Stimulated activated memory B cell treated with anti-CD40 and anti-IgM and Interleukin-4, amounts not matched to agents 10 μg/mL and 1 μg/mL and 100 μg/mL, for 72 hours (primary cell): Measurements from ENCODE around the gene INTS1.
A peak's percentile ranks its signal among the peaks of the same experiment; 100 is the strongest.
"Not testable (repeated sequence)": the region's sequence is repeated elsewhere in the genome, so short reads cannot be mapped to it uniquely, and the experiment has no call there.

Source experiments
- ATAC-seq: fragments of 150-1000 bp; cut with Tn5 transposase; 2 replicates; pipeline ENCODE4 v1.10.0; 2021
- H3K27ac Mint-ChIP-seq: one replicate; pipeline ENCODE4 v1.8.0; 2022; ENCODE audit warnings: mild to moderate bottlenecking, mixed read lengths
- H3K27me3 Mint-ChIP-seq: one replicate; pipeline ENCODE4 v1.8.0; 2022; ENCODE audit warnings: mixed read lengths
- H3K36me3 Mint-ChIP-seq: one replicate; pipeline ENCODE4 v1.8.0; 2022; ENCODE audit warnings: mixed read lengths
- H3K4me1 Mint-ChIP-seq: one replicate; pipeline ENCODE4 v1.8.0; 2022; ENCODE audit warnings: mixed read lengths
- H3K4me3 Mint-ChIP-seq: one replicate; pipeline ENCODE4 v1.8.0; 2022; ENCODE audit warnings: mild to moderate bottlenecking, moderate library complexity, mixed read lengths
- H3K9me3 Mint-ChIP-seq: one replicate; pipeline ENCODE4 v1.8.0; 2022; ENCODE audit warnings: mixed read lengths

The INTS1 gene

GRCh38 chr7:1525409-1525808, 21.2 kb upstream of the INTS1 start:
- ATAC-seq, result no peak
- no peak overlapping the region for H3K27ac Mint-ChIP-seq
- H3K9me3 Mint-ChIP-seq, result no peaks in the 10 kb centered on the region

GRCh38 chr7:1523844-1524243, 19.7 kb upstream of the INTS1 start:
- Mint-ChIP-seq H3K4me1 (peaks cover 9% of the 10 kb centered on the region), H3K9me3 (peaks cover 7% of the 10 kb centered on the region), H3K27me3 (peaks cover 55% of the 10 kb centered on the region), H3K4me3 (no peak overlapping the region), H3K27ac (no peak overlapping the region), H3K36me3 (peaks cover 6% of the 10 kb centered on the region)
- peak; percentile 27 for ATAC-seq

More at GRCh38 chr7:1525409-1525808, 21.2 kb upstream of the INTS1 start:
- peaks cover 49% of the 10 kb centered on the region for H3K27me3 Mint-ChIP-seq
- peaks cover 9% of the 10 kb centered on the region for H3K4me1 Mint-ChIP-seq
- no peaks in the 10 kb centered on the region for H3K36me3 Mint-ChIP-seq
- no peak overlapping the region for H3K4me3 Mint-ChIP-seq

GRCh38 chr7:1523208-1523607, 19.0 kb upstream of the INTS1 start:
- peaks cover 9% of the 10 kb centered on the region for H3K4me1 Mint-ChIP-seq
- H3K27ac Mint-ChIP-seq, result no peak overlapping the region
- peaks cover 57% of the 10 kb centered on the region for H3K27me3 Mint-ChIP-seq
- peaks cover 6% of the 10 kb centered on the region for H3K36me3 Mint-ChIP-seq
- H3K9me3 Mint-ChIP-seq, result peaks cover 7% of the 10 kb centered on the region
- no peak overlapping the region for H3K4me3 Mint-ChIP-seq
- peak; percentile 39 for ATAC-seq

- Mint-ChIP-seq H3K36me3 (peaks cover 6% of the 10 kb centered on the region), H3K4me1 (peaks cover 9% of the 10 kb centered on the region), H3K27me3 (peaks cover 51% of the 10 kb centered on the region), H3K27ac (no peak overlapping the region), H3K9me3 (peaks cover 7% of the 10 kb centered on the region), H3K4me3 (no peak overlapping the region)
- no peak for ATAC-seq
Measured at GRCh38 chr7:1521456-1521855, 17.3 kb upstream of the INTS1 start.

GRCh38 chr7:1520539-1521234, 16.5 kb upstream of the INTS1 start:
- no peak overlapping the region for H3K4me3 Mint-ChIP-seq
- peaks cover 6% of the 10 kb centered on the region for H3K36me3 Mint-ChIP-seq
- no peak for ATAC-seq
- peaks cover 9% of the 10 kb centered on the region for H3K4me1 Mint-ChIP-seq
- no peak overlapping the region for H3K27ac Mint-ChIP-seq
- peaks cover 43% of the 10 kb centered on the region for H3K27me3 Mint-ChIP-seq
- peaks cover 7% of the 10 kb centered on the region for H3K9me3 Mint-ChIP-seq

- H3K27me3 Mint-ChIP-seq, result peaks cover 38% of the 10 kb centered on the region
- not testable (repeated sequence) for H3K4me3 Mint-ChIP-seq, H3K36me3 Mint-ChIP-seq, ATAC-seq, H3K27ac Mint-ChIP-seq, H3K9me3 Mint-ChIP-seq, H3K4me1 Mint-ChIP-seq
Measured at GRCh38 chr7:1519322-1519922, 15.2 kb upstream of the INTS1 start.

- Mint-ChIP-seq H3K27me3 (peaks cover 17% of the 10 kb centered on the region), H3K27ac (no peak overlapping the region), H3K4me3 (no peak overlapping the region), H3K36me3 (peaks cover 6% of the 10 kb centered on the region), H3K4me1 (peaks cover 28% of the 10 kb centered on the region), H3K9me3 (peaks cover 7% of the 10 kb centered on the region)
- no peak for ATAC-seq
Measured at GRCh38 chr7:1516586-1517251, 12.5 kb upstream of the INTS1 start.

GRCh38 chr7:1515509-1515967, 11.3 kb upstream of the INTS1 start:
- H3K27ac Mint-ChIP-seq, ATAC-seq, H3K27me3 Mint-ChIP-seq, H3K4me3 Mint-ChIP-seq, H3K9me3 Mint-ChIP-seq, H3K36me3 Mint-ChIP-seq: not testable (repeated sequence)
- H3K4me1 Mint-ChIP-seq, result peaks cover 32% of the 10 kb centered on the region

- ATAC-seq, result no peak
Measured at GRCh38 chr7:1514995-1515401, 10.8 kb upstream of the INTS1 start.

GRCh38 chr7:1514407-1514806, 10.2 kb upstream of the INTS1 start:
- Mint-ChIP-seq H3K36me3 (peaks cover 6% of the 10 kb centered on the region), H3K27me3 (peaks cover 8% of the 10 kb centered on the region), H3K4me1 (peaks cover 35% of the 10 kb centered on the region), H3K4me3 (no peak overlapping the region), H3K27ac (no peak overlapping the region), H3K9me3 (peaks cover 6% of the 10 kb centered on the region)
- ATAC-seq, result no peak

More at GRCh38 chr7:1514995-1515401, 10.8 kb upstream of the INTS1 start:
- no peak overlapping the region for H3K27ac Mint-ChIP-seq
- H3K9me3 Mint-ChIP-seq, result peaks cover 7% of the 10 kb centered on the region
- peaks cover 6% of the 10 kb centered on the region for H3K36me3 Mint-ChIP-seq
- H3K4me1 Mint-ChIP-seq, result peaks cover 35% of the 10 kb centered on the region
- H3K4me3 Mint-ChIP-seq, result no peak overlapping the region
- H3K27me3 Mint-ChIP-seq, result peaks cover 8% of the 10 kb centered on the region

- H3K27me3 Mint-ChIP-seq, result peaks cover under 1% of the 10 kb centered on the region
- peaks cover 35% of the 10 kb centered on the region for H3K4me1 Mint-ChIP-seq
- H3K4me3 Mint-ChIP-seq, result peak overlapping the region; percentile 56
- no peaks in the 10 kb centered on the region for H3K9me3 Mint-ChIP-seq
- no peak for ATAC-seq
- H3K36me3 Mint-ChIP-seq, result no peaks in the 10 kb centered on the region
- H3K27ac Mint-ChIP-seq, result peak overlapping the region; percentile 81
Measured at GRCh38 chr7:1513657-1514095, 9.5 kb upstream of the INTS1 start.

GRCh38 chr7:1512781-1513656, 8.8 kb upstream of the INTS1 start:
- no peaks in the 10 kb centered on the region for H3K36me3 Mint-ChIP-seq
- no peaks in the 10 kb centered on the region for H3K27me3 Mint-ChIP-seq
- peak overlapping the region; percentile 81 for H3K27ac Mint-ChIP-seq
- H3K9me3 Mint-ChIP-seq, result no peaks in the 10 kb centered on the region
- peak overlapping the region; percentile 56 for H3K4me3 Mint-ChIP-seq
- peaks cover 35% of the 10 kb centered on the region for H3K4me1 Mint-ChIP-seq
- ATAC-seq, result peak; percentile 85

- ATAC-seq, result no peak
- peaks cover 40% of the 10 kb centered on the region for H3K4me1 Mint-ChIP-seq
- H3K9me3 Mint-ChIP-seq, result no peaks in the 10 kb centered on the region
- no peak overlapping the region for H3K4me3 Mint-ChIP-seq
- H3K36me3 Mint-ChIP-seq, result no peaks in the 10 kb centered on the region
- H3K27me3 Mint-ChIP-seq, result no peaks in the 10 kb centered on the region
- peak overlapping the region; percentile 81 for H3K27ac Mint-ChIP-seq
Measured at GRCh38 chr7:1511444-1512422, 7.5 kb upstream of the INTS1 start.

- H3K4me1 Mint-ChIP-seq, result peaks cover 50% of the 10 kb centered on the region
- H3K9me3 Mint-ChIP-seq, result no peaks in the 10 kb centered on the region
- H3K27ac Mint-ChIP-seq, result peak overlapping the region; percentile 81
- no peak overlapping the region for H3K4me3 Mint-ChIP-seq
- ATAC-seq, result peak; percentile 13
- H3K27me3 Mint-ChIP-seq, result no peaks in the 10 kb centered on the region
- no peaks in the 10 kb centered on the region for H3K36me3 Mint-ChIP-seq
Measured at GRCh38 chr7:1510780-1511154, 6.6 kb upstream of the INTS1 start.
